Astrocyte (in vitro differentiated cells and primary cell): ENCODE data around the gene NFATC1. TPM values are rescaled to one million over a fixed set of nuclear protein-coding genes. Genes with fewer than 3 reads are reported as not detected.
A peak's percentile ranks its signal among the peaks of the same experiment; 100 is the strongest.

Experiments
- DNase-seq: peaks from one replicate; pipeline ENCODE4 v3.0.0-alpha.2; 2010; ENCODE audit warnings: low read depth
- FAIRE-seq: peaks from 2 replicates; lab custom pipeline; 2011; peaks lifted over from hg19 to GRCh38; lab: Jason Lieb, UNC
- H2AFZ ChIP-seq: 2 replicates; pipeline ENCODE4 v1.6.0; 2012; ENCODE audit warnings: low read depth, low read length, inconsistent platforms
- H3K27ac ChIP-seq: 2 replicates; pipeline ENCODE4 v1.5.1; 2011; ENCODE audit warnings: low read depth, low read length, inconsistent platforms
- H3K27me3 ChIP-seq: 2 replicates; pipeline ENCODE4 v1.6.0; 2011; ENCODE audit warnings: low read length, inconsistent platforms; ENCODE audit not compliant: insufficient read depth
- H3K36me3 ChIP-seq: 2 replicates; pipeline ENCODE4 v1.5.1; 2011; ENCODE audit warnings: low read length, inconsistent platforms; ENCODE audit not compliant: insufficient read depth
- H3K4me1 ChIP-seq: 2 replicates; pipeline ENCODE4 v1.5.1; 2011; ENCODE audit warnings: low read length, inconsistent platforms; ENCODE audit not compliant: insufficient read depth
- H3K4me2 ChIP-seq: 2 replicates; pipeline ENCODE4 v1.6.0; 2012; ENCODE audit warnings: low read length, inconsistent platforms
- H3K4me3 ChIP-seq: 2 replicates; pipeline ENCODE4 v1.5.1; 2011; ENCODE audit warnings: low read depth, mild to moderate bottlenecking, low read length, inconsistent platforms; ENCODE audit not compliant: insufficient read depth
- H3K79me2 ChIP-seq: 2 replicates; pipeline ENCODE4 v1.6.0; 2012; ENCODE audit warnings: mild to moderate bottlenecking, low read length, inconsistent platforms; ENCODE audit not compliant: insufficient read depth
- H3K9ac ChIP-seq: 2 replicates; pipeline ENCODE4 v1.6.0; 2012; ENCODE audit warnings: mild to moderate bottlenecking, low read length, inconsistent platforms
- H3K9me3 ChIP-seq: 2 replicates; pipeline ENCODE4 v1.5.1; 2012; ENCODE audit warnings: low read depth, mild to moderate bottlenecking, low read length, inconsistent platforms; ENCODE audit not compliant: insufficient read depth
- H4K20me1 ChIP-seq: 2 replicates; pipeline ENCODE4 v1.6.0; 2012; ENCODE audit warnings: low read length, inconsistent platforms; ENCODE audit not compliant: insufficient read depth
- H3K27ac Mint-ChIP-seq: one replicate; pipeline ENCODE4 v1.8.0; 2021; ENCODE audit warnings: mild to moderate bottlenecking, mixed read lengths; ENCODE audit not compliant: unreplicated experiment
- H3K27me3 Mint-ChIP-seq: one replicate; pipeline ENCODE4 v1.8.0; 2021; ENCODE audit warnings: low read depth, mixed read lengths; ENCODE audit not compliant: unreplicated experiment
- H3K36me3 Mint-ChIP-seq: one replicate; pipeline ENCODE4 v1.8.0; 2021; ENCODE audit warnings: low read depth, mixed read lengths; ENCODE audit not compliant: unreplicated experiment
- H3K4me1 Mint-ChIP-seq: one replicate; pipeline ENCODE4 v1.8.0; 2021; ENCODE audit warnings: low read depth, mixed read lengths; ENCODE audit not compliant: unreplicated experiment
- H3K4me3 Mint-ChIP-seq: one replicate; pipeline ENCODE4 v1.8.0; 2021; ENCODE audit warnings: mild to moderate bottlenecking, moderate library complexity, mixed read lengths; ENCODE audit not compliant: unreplicated experiment
- H3K9me3 Mint-ChIP-seq: one replicate; pipeline ENCODE4 v1.8.0; 2021; ENCODE audit warnings: mild to moderate bottlenecking, mixed read lengths; ENCODE audit not compliant: unreplicated experiment
- CTCF ChIP-seq: IDR thresholded peaks from 2 replicates; pipeline ENCODE4 v1.5.1; 2011; ENCODE audit warnings: low read depth, mild to moderate bottlenecking, inconsistent platforms, low read length, moderate library complexity; ENCODE audit not compliant: insufficient read depth
- EZH2 ChIP-seq: IDR thresholded peaks from 2 replicates; pipeline ENCODE4 v1.6.1; 2012; ENCODE audit warnings: mild to moderate bottlenecking, low read length, inconsistent platforms; ENCODE audit not compliant: insufficient read depth
- total RNA-seq: library from RNA; stranded (reverse); gene quantifications from 2 replicates; pipeline ENCODE4 v1.2.1, GENCODE V29; 2021

The NFATC1 gene
- total RNA-seq, 1 donor from 2014 or later: 11.0 TPM

GRCh38 chr18:79456105-79456980, 60.6 kb downstream of the NFATC1 start:
- Histone ChIP-seq H3K4me1 (peaks cover 35% of the 10 kb centered on the region), H3K9me3 (no peaks in the 10 kb centered on the region), H3K4me2 (no peak overlapping the region), H3K9ac (no peak overlapping the region), H3K79me2 (no peaks in the 10 kb centered on the region), H3K36me3 (no peaks in the 10 kb centered on the region), H2AFZ (no peak overlapping the region), H3K4me3 (no peak overlapping the region), H4K20me1 (no peaks in the 10 kb centered on the region), H3K27ac (no peak overlapping the region), H3K27me3 (no peaks in the 10 kb centered on the region)
- FAIRE-seq (no peak), DNase-seq (no peak)
- TF ChIP-seq EZH2 (no peak), CTCF (no peak)
- Mint-ChIP-seq H3K27me3 (peaks cover 3% of the 10 kb centered on the region), H3K4me3 (no peak overlapping the region), H3K27ac (no peak overlapping the region), H3K4me1 (peaks cover 9% of the 10 kb centered on the region), H3K36me3 (no peaks in the 10 kb centered on the region), H3K9me3 (no peaks in the 10 kb centered on the region)

GRCh38 chr18:79457239-79457638, 61.5 kb downstream of the NFATC1 start:
- Histone ChIP-seq H3K27ac (no peak overlapping the region), H3K27me3 (no peaks in the 10 kb centered on the region), H3K4me1 (peaks cover 35% of the 10 kb centered on the region), H3K4me3 (no peak overlapping the region), H3K9me3 (no peaks in the 10 kb centered on the region), H3K4me2 (no peak overlapping the region), H4K20me1 (no peaks in the 10 kb centered on the region), H3K9ac (no peak overlapping the region), H3K36me3 (no peaks in the 10 kb centered on the region), H2AFZ (no peak overlapping the region), H3K79me2 (no peaks in the 10 kb centered on the region)
- TF ChIP-seq CTCF (no peak), EZH2 (no peak)
- Mint-ChIP-seq H3K36me3 (peaks cover 3% of the 10 kb centered on the region), H3K9me3 (peaks cover 2% of the 10 kb centered on the region), H3K4me3 (no peak overlapping the region), H3K4me1 (peaks cover 11% of the 10 kb centered on the region), H3K27ac (no peak overlapping the region), H3K27me3 (no peaks in the 10 kb centered on the region)
- FAIRE-seq (no peak), DNase-seq (no peak)

GRCh38 chr18:79457652-79458051, 61.9 kb downstream of the NFATC1 start:
- Mint-ChIP-seq H3K9me3 (peaks cover 2% of the 10 kb centered on the region), H3K36me3 (peaks cover 3% of the 10 kb centered on the region), H3K4me3 (no peak overlapping the region), H3K27ac (no peak overlapping the region), H3K27me3 (no peaks in the 10 kb centered on the region), H3K4me1 (peaks cover 11% of the 10 kb centered on the region)
- H3K9me3 ChIP-seq: no peaks in the 10 kb centered on the region
- H3K9ac ChIP-seq: peak overlapping the region; percentile 41
- FAIRE-seq: no peak
- H3K4me3 ChIP-seq: no peak overlapping the region
- H3K27ac ChIP-seq: no peak overlapping the region
- H3K79me2 ChIP-seq: no peaks in the 10 kb centered on the region
- TF ChIP-seq CTCF (no peak), EZH2 (no peak)
- H3K36me3 ChIP-seq: no peaks in the 10 kb centered on the region
- H3K27me3 ChIP-seq: no peaks in the 10 kb centered on the region
- H4K20me1 ChIP-seq: no peaks in the 10 kb centered on the region
- peaks cover 33% of the 10 kb centered on the region for H3K4me1 ChIP-seq
- no peak overlapping the region for H3K4me2 ChIP-seq
- no peak overlapping the region for H2AFZ ChIP-seq
- no peak for DNase-seq
